ENCODE data around the gene NUDT9. TPM values are rescaled to one million over a fixed set of nuclear protein-coding genes. Genes with fewer than 3 reads are reported as not detected.
A peak's percentile ranks its signal among the peaks of the same experiment; 100 is the strongest.
"Not testable (repeated sequence)": the region's sequence is repeated elsewhere in the genome, so short reads cannot be mapped to it uniquely, and the experiment has no call there.

Gene NUDT9
- total RNA-seq, 1 experiment from 2014 or later: 17.6 TPM

GRCh38 chr4:87388901-87389300 lies 33.5 kb upstream of the NUDT9 start:
- no peak overlapping the region for H3K4me3 Mint-ChIP-seq (ENCODE audit: unreplicated experiment)
- H3K27me3 Mint-ChIP-seq (ENCODE audit: insufficient read depth, unreplicated experiment): no peaks in the 10 kb centered on the region
- H3K27ac Mint-ChIP-seq (ENCODE audit: low read depth, unreplicated experiment): no peak overlapping the region
- TF ChIP-seq CTCF (IDR thresholded peaks at IDR 0.05; ENCODE audit: unreplicated experiment): no peak
- no peak for DNase-seq (ENCODE audit: unreplicated experiment)
- no TSS peak for BruUV-seq (replicated peaks)
- POLR2A ChIA-PET: interaction anchor here (0.6 to 4.2 kb wide), 2 partner anchors 34 to 45 kb away, joined by 3 to 54 read pairs; partner anchors contain the start of gene NUDT9
- CTCF ChIA-PET: interaction anchor here (0.5 to 6.2 kb wide), 5 partner anchors 9 to 156 kb away, joined by 3 to 43 read pairs (median 3); no protein-coding TSS in a partner anchor
- peaks cover 20% of the 10 kb centered on the region for H3K4me1 Mint-ChIP-seq (ENCODE audit: insufficient read depth, unreplicated experiment)
- H3K36me3 Mint-ChIP-seq (ENCODE audit: insufficient read depth, unreplicated experiment): peaks cover 4% of the 10 kb centered on the region
- intact Hi-C loops (cut with micrococcal nuclease): no loop called here
- no peaks in the 10 kb centered on the region for H3K9me3 Mint-ChIP-seq (ENCODE audit: unreplicated experiment)

- intact Hi-C loops (cut with micrococcal nuclease): loop anchor here (5.0 kb wide), 1 partner anchor 77 kb away; no protein-coding TSS in a partner anchor
- ChIA-PET POLR2A (interaction anchor here (0.6 to 4.2 kb wide), 16 partner anchors 9 to 462 kb away, joined by 3 to 54 read pairs (median 4); partner anchors contain the start of gene NUDT9), CTCF (interaction anchor here (0.6 to 6.2 kb wide), 12 partner anchors 8 to 812 kb away, joined by 3 to 43 read pairs (median 4); no protein-coding TSS in a partner anchor)
- DNase-seq (ENCODE audit: unreplicated experiment); H3K27me3 Mint-ChIP-seq (ENCODE audit: insufficient read depth, unreplicated experiment); BruUV-seq (replicated peaks); H3K9me3 Mint-ChIP-seq (ENCODE audit: unreplicated experiment); H3K36me3 Mint-ChIP-seq (ENCODE audit: insufficient read depth, unreplicated experiment); H3K27ac Mint-ChIP-seq (ENCODE audit: low read depth, unreplicated experiment): not testable (repeated sequence)
- Mint-ChIP-seq H3K4me1 (ENCODE audit: insufficient read depth, unreplicated experiment) (peaks cover 20% of the 10 kb centered on the region), H3K4me3 (ENCODE audit: unreplicated experiment) (peak overlapping the region; percentile 93)
Observed at GRCh38 chr4:87390055-87390454, 32.3 kb upstream of the NUDT9 start.

- DNase-seq (ENCODE audit: unreplicated experiment): no peak
- H3K4me1 Mint-ChIP-seq (ENCODE audit: insufficient read depth, unreplicated experiment): peaks cover 20% of the 10 kb centered on the region
- no peaks in the 10 kb centered on the region for H3K27me3 Mint-ChIP-seq (ENCODE audit: insufficient read depth, unreplicated experiment)
- ChIA-PET CTCF (interaction anchor here (0.6 to 6.2 kb wide), 19 partner anchors 9 to 811 kb away, joined by 3 to 43 read pairs (median 4); no protein-coding TSS in a partner anchor), POLR2A (interaction anchor here (0.5 to 4.2 kb wide), 24 partner anchors 9 to 490 kb away, joined by 3 to 54 read pairs (median 4); partner anchors contain the start of gene NUDT9)
- no peaks in the 10 kb centered on the region for H3K9me3 Mint-ChIP-seq (ENCODE audit: unreplicated experiment)
- H3K36me3 Mint-ChIP-seq (ENCODE audit: insufficient read depth, unreplicated experiment): peaks cover 9% of the 10 kb centered on the region
- no peak for TF ChIP-seq CTCF (IDR thresholded peaks at IDR 0.05; ENCODE audit: unreplicated experiment)
- intact Hi-C loops (cut with micrococcal nuclease): loop anchor here (5.0 kb wide), 1 partner anchor 77 kb away; no protein-coding TSS in a partner anchor
- H3K27ac Mint-ChIP-seq (ENCODE audit: low read depth, unreplicated experiment): peak overlapping the region; percentile 88
- H3K4me3 Mint-ChIP-seq (ENCODE audit: unreplicated experiment): peak overlapping the region; percentile 93
- no TSS peak for BruUV-seq (replicated peaks)
Observed at GRCh38 chr4:87390551-87390890, 31.9 kb upstream of the NUDT9 start.

GRCh38 chr4:87390891-87391575 lies 31.3 kb upstream of the NUDT9 start, which contains the start of gene HSD17B11:
Gene HSD17B11, minus strand, starts transcription at chr4:87391188. Its CDS starts 118 bp downstream, at chr4:87391070.
- no peak for TF ChIP-seq CTCF (IDR thresholded peaks at IDR 0.05; ENCODE audit: unreplicated experiment)
- H3K36me3 Mint-ChIP-seq (ENCODE audit: insufficient read depth, unreplicated experiment): peaks cover 9% of the 10 kb centered on the region
- CTCF ChIA-PET: interaction anchor here (0.6 to 6.2 kb wide), 17 partner anchors 9 to 811 kb away, joined by 3 to 43 read pairs (median 4); no protein-coding TSS in a partner anchor
- peak within 1 kb of the TSS; percentile 93 for H3K4me3 Mint-ChIP-seq (ENCODE audit: unreplicated experiment)
- POLR2A ChIA-PET: interaction anchor here (0.5 to 4.2 kb wide), 24 partner anchors 9 to 490 kb away, joined by 3 to 54 read pairs (median 3); partner anchors contain the start of gene NUDT9
- H3K4me1 Mint-ChIP-seq (ENCODE audit: insufficient read depth, unreplicated experiment): peaks cover 20% of the 10 kb centered on the region
- H3K27ac Mint-ChIP-seq (ENCODE audit: low read depth, unreplicated experiment): peak within 1 kb of the TSS; percentile 88
- H3K27me3 Mint-ChIP-seq (ENCODE audit: insufficient read depth, unreplicated experiment): no peaks in the 10 kb centered on the region
- no peaks in the 10 kb centered on the region for H3K9me3 Mint-ChIP-seq (ENCODE audit: unreplicated experiment)
- peak; percentile 92 for DNase-seq (ENCODE audit: unreplicated experiment)
- BruUV-seq (replicated peaks): TSS peak; percentile 74
- intact Hi-C loops (cut with micrococcal nuclease): loop anchor here (1.0 to 5.0 kb wide), 2 partner anchors 31 to 76 kb away; partner anchors contain the start of gene NUDT9
